GM12892 (cell line): ENCODE data around the gene NFIX.

ENCODE experiments used
- DNase-seq: peaks from one replicate; pipeline ENCODE4 v3.0.0; 2011; ENCODE audit not compliant: insufficient read length
- FAIRE-seq: peaks from 2 replicates; lab custom pipeline; 2011; peaks lifted over from hg19 to GRCh38; lab: Jason Lieb, UNC
- POLR2A ChIP-seq: IDR thresholded peaks from 2 replicates; pipeline ENCODE4 v1.6.1; 2011; ENCODE audit warnings: low read depth, low read length, control low read depth
- POLR2AphosphoS5 ChIP-seq: IDR thresholded peaks from 2 replicates; pipeline ENCODE4 v1.6.1; 2011; ENCODE audit warnings: low read depth, low read length, control low read depth
- TAF1 ChIP-seq: IDR thresholded peaks from 2 replicates; pipeline ENCODE4 v1.6.1; 2011; ENCODE audit warnings: low read depth, mild to moderate bottlenecking, control low read depth, low read length, borderline replicate concordance

Gene NFIX

GRCh38 chr19:12984143-12984627, 11.1 kb upstream of the NFIX start:
- peak; percentile 75 for FAIRE-seq
- no peak for DNase-seq
- TF ChIP-seq TAF1 (no peak), POLR2AphosphoS5 (no peak), POLR2A (no peak)

DNA sequence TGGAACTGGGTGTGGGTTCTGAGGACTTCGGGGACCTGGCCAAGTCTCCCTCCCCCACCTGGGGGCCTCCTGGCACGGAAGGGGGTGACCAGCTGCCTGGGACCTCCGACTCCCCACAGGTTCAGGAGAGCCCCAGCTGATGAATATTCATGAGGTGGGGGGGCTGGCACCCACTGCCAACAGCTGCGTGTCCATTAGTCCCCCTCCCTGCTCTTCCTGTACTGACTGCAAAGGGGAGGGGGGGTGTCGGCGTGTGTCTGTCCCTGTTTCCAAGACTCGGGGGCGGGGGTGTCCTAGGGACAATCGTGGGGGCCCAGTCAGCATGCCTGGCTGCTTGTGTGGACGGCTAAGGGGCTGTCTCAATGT, 10.6 kb upstream of the NFIX start:
- TF ChIP-seq POLR2AphosphoS5 (no peak), POLR2A (no peak), TAF1 (no peak)
- FAIRE-seq, result no peak
- DNase-seq, result no peak

DNA sequence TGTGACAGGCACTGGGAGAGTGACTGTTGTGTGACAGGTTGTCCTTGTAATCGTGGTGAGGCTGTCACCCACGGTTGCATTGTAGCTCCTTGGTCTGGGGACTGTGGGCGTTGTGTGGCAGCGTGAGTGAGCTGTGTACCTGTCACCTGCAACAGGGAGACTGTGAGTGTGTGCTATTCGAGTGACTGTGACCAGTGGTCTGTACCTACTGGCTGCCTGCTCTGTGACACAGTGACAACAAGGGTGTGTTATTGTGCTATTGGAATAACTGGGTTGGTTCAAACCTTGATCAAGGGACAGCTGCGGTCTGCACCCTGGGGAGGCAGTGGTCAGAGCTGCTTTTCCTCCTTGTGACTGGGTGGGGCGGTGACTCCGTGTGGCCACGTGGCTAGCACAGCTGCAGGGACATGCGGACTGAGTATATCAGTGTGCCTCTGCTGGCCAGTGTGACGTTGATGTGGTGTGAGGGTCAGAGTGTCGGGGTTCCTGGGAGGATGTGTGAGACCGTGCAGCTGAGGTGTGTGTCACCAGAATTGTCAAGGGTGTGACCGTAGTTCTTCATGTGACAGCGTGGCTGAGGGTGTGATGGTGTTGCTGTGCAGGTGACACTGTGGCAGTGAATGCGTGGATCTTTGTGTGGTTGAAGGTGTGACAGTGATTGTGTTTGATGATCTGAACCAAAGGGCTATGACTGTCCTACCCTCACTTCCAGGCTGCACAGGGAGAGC, 10.1 kb upstream of the NFIX start:
- FAIRE-seq (no peak), DNase-seq (no peak)
- no peak for TF ChIP-seq TAF1
- TF ChIP-seq POLR2AphosphoS5, result no peak
- no peak for TF ChIP-seq POLR2A

- DNase-seq (no peak), FAIRE-seq (no peak)
- no peak for TF ChIP-seq POLR2A
- no peak for TF ChIP-seq TAF1
- no peak for TF ChIP-seq POLR2AphosphoS5
These were observed 8.5 kb upstream of the NFIX start for GRCh38 chr19:12986726-12987125.

- TF ChIP-seq TAF1 (no peak), POLR2A (no peak), POLR2AphosphoS5 (no peak)
- FAIRE-seq (no peak), DNase-seq (no peak)
These were observed 8.1 kb upstream of the NFIX start for GRCh38 chr19:12987190-12987589.

- no peak for TF ChIP-seq POLR2A
- no peak for TF ChIP-seq TAF1
- TF ChIP-seq POLR2AphosphoS5, result no peak
- DNase-seq (no peak), FAIRE-seq (no peak)
These were observed 7.5 kb upstream of the NFIX start for GRCh38 chr19:12987781-12988180.

GRCh38 chr19:12990431-12990830, 4.8 kb upstream of the NFIX start:
- DNase-seq, result no peak
- FAIRE-seq, result no peak
- TF ChIP-seq TAF1, result no peak
- TF ChIP-seq POLR2A, result no peak
- TF ChIP-seq POLR2AphosphoS5, result no peak

DNA sequence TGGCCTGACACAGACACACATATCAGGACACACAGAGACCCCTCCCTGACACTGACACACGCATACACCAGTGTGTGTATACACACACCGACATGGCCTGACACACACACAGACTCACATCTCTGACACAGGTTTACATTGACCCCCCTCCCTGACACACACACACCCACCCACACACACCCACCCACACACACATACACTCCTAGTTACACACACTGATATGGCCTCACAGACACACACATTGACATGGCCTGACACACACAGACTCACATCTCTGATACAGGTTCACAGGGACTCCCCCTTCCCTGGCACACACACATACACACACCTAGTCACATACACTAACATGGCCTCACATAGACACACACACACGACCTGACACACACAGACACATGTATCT, 4.4 kb upstream of the NFIX start:
- FAIRE-seq, result no peak
- DNase-seq, result no peak
- TF ChIP-seq TAF1, result no peak
- TF ChIP-seq POLR2AphosphoS5, result no peak
- TF ChIP-seq POLR2A, result no peak

GRCh38 chr19:12991296-12991695, 4.0 kb upstream of the NFIX start:
- no peak for FAIRE-seq
- no peak for TF ChIP-seq TAF1
- no peak for TF ChIP-seq POLR2A
- no peak for TF ChIP-seq POLR2AphosphoS5

GRCh38 chr19:12992729-12993128, 2.5 kb upstream of the NFIX start:
- TF ChIP-seq TAF1, result no peak
- no peak for TF ChIP-seq POLR2AphosphoS5
- TF ChIP-seq POLR2A, result no peak
- DNase-seq (no peak), FAIRE-seq (no peak)

More at GRCh38 chr19:12991296-12991695, 4.0 kb upstream of the NFIX start:
- DNase-seq, result no peak

- TF ChIP-seq POLR2A (no peak), TAF1 (no peak), POLR2AphosphoS5 (no peak)
- DNase-seq (no peak), FAIRE-seq (no peak)
These were observed 1.7 kb upstream of the NFIX start for GRCh38 chr19:12993562-12993961.
